ENCODE data around the gene STAMBPL1.
"Not testable (repeated sequence)": the region's sequence is repeated elsewhere in the genome, so short reads cannot be mapped to it uniquely, and the experiment has no call there.

STAMBPL1 gene

DNA sequence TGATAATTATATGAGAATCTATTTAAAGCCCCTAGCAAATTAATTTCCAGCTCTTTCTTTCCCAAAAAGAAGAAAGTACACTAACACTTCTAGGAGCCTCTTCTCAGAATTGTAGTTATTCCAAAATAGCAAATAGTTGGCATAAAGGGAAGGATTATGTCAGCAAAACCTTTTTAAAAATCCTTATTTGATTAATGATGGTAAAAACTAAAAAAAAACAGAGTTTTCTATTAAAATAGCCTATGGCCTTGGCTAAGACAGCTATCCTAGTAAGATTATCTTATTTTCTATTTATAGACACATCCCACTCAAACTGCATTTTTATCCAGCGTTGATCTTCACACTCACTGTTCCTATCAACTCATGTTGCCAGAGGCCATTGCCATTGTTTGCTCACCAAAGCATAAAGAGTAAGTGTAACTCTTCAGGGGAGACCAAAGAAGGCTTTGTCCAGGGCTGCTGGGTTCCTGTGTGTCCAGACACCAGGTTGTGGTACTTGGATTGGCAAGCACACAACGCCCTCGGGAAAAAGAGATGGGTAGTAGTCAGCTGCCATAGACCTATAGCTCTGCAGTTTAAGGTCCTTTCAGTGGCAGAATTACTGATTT, 41.0 kb downstream of the STAMBPL1 start:
- DNase-seq (ENCODE audit: low read depth), result no peak

DNA sequence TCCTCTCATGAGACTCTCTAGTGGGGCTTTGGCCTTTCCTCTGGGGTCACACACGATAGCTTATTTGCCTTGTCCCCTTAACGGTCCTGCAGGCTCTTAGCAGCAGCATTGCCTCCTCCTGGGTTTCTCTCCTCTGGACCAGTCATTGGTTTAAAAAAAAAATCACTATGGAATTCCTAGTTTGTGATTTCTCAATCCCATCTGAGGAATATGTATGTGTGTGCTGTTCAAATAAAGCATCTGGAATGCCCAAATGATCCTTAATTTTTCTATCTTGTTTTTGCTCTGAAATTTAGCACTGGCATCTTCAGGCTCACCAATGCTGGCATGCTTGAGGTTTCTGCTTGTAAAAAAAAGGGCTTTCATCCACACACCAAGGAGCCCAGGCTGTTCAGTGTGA, 42.0 kb downstream of the STAMBPL1 start:
- DNase-seq (ENCODE audit: low read depth), result no peak

DNA sequence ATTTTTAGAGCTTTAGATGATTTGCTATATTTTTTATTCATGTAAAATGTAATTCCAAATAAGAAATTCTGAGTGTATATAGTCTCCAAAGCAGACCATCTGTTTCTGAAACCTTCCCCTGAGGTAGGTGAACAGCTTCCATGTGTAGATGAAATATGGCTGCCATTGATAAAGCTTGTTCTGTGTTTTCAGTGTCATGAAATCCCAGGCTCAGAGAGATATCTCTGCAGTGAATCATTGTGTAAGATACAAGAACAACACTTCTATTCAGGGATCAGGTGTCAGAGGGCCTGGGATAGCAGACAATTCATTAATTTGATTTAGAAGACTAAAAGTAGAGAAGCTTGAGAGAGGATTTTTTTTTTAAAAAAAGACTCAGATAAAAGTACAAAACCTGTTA, 43.5 kb downstream of the STAMBPL1 start:
- no peak for DNase-seq (ENCODE audit: low read depth)

DNA sequence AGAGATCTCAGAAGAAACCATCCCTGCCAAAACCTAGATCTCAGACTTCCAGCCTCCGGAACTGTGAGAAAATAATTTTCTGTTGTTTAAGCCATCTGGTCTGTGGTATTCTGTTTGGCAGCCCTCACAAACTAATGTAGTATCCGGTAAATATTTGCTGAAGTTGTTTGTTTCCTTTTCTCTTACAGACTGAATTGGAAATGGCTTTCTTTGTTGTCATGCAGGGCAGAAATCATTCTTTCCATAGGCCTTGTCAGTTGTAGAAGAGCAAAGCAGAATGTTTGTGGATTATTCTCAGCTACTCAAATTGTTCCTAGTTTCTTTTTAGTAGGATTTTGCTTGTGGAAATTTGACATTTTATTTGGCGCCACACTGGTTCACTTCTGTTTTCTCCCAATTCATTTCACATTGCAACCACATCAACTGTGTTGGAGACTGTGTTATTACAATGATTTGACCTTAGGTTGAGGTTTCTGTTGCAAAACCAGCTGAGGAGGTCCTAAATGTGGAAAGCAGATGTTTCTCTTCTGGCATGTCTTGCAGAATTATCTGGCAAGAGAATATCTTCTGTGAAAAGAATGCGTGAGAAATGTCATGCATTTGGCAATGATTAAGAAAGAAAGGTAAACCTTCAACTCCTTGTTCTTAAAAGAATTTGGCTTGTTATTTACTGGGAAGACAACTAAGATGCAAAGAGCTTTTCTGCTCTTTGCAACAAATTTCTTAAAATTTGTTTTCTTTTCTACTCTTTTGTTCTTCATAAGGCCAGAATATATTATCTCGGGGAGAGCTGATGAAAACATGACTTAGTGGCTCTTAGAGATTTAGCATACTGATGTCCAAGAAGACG, 46.7 kb downstream of the STAMBPL1 start:
- DNase-seq (ENCODE audit: low read depth), result no peak

DNA sequence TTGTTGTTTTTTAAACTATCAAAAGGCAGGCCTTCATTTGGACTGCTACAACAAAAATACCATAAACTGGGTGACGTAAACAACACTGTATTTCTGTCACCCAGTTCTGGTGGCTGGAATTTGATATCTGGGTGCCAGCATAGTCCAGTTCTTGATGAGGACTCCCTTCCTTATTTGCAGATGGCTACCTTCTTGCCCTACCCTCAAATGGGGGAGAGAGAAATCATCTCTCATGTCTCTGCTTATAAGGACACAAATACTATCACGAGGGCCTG, 47.3 kb downstream of the STAMBPL1 start:
- DNase-seq (ENCODE audit: low read depth), result no peak

DNA sequence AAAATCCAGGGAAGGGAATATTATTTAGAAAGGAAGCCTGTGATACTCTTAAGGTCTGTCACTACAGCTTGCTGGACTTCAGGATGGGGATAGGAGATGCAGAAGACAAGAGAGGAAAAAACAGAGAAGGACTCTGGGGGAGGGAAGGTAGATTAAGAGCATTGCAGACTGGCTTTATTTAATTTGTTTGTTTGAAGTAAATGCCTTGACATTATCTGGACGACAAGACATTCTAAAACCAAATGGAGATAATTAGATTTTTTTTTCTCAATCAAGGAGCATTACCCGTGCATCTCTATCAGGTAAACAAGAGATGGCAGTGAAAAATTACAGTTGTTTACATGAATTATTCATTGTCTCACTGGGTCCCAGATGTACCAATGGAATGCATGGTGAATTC, 48.2 kb downstream of the STAMBPL1 start:
- DNase-seq (ENCODE audit: low read depth), result no peak

DNA sequence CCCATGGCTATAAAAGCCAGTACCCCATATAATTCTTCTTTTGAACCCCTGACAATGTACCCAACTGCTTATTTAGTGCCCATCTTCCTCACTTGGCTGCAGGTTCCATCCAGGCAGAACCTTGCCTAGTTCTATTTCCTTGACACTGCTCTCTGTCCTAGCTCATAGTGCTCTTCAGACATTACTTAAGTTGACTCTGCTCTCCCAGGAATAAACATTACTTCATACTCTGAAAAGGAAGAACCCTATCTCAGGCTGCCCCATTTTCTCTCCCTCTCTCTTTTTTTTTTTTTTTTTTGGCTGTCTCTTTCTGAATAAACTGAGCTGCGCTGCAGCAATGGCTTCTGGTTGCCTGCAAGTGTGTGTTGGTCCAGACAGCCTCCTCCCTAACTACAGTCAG, 51.5 kb downstream of the STAMBPL1 start:
- DNase-seq (ENCODE audit: low read depth), result no peak

DNA sequence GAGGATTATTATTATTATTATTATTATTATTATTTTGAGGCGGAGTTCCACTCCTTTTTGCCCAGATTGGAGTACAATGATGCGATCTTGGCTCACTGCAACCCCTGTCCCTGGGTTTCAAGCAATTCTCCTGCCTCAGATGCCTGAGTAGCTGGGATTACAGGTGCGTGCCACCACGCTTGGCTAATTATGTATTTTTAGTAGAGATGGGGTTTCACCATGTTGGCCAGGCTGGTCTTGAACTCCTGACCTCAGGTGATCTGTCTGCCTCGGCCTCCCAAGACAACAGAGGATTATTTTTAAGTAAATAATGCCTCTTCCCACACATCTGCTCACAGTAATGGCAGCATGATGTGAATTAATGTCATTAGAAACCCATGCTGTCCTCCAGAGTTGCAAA, 52.0 kb downstream of the STAMBPL1 start:
- DNase-seq (ENCODE audit: low read depth), result not testable (repeated sequence)

DNA sequence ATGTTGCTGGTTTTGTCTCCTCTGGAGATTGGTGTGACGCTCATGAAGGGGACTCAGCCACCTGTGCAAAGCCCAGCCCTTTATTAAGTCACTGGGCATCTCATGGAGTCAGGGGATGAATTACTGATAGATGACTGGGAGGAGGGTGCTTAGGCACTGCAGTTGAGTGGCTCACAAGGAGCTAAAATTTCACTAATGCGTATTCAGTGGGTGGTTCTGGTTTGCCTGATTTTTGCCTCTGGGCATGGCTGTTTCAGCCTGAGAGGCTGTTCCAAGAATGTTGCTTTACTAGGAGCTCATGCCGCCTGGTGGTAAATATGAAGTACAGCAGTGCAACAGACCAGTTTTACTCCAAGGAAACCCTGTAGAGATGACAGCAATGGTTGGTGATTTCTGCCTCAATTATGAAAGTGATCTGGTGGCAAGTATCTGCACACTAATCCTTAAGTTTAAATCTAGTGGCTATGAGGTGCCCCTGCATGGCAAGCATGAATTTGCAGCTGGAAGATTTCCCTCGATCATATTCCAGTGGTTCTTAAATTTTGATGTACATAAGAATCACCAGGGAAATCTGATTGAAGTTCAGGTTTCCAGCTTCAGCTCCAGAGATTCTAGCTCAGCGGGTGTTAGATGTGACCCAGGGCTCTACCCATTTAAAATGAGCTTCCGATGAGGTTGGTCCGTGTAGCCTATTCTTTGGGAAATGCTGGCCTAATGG, 52.7 kb downstream of the STAMBPL1 start:
- DNase-seq (ENCODE audit: low read depth), result no peak

DNA sequence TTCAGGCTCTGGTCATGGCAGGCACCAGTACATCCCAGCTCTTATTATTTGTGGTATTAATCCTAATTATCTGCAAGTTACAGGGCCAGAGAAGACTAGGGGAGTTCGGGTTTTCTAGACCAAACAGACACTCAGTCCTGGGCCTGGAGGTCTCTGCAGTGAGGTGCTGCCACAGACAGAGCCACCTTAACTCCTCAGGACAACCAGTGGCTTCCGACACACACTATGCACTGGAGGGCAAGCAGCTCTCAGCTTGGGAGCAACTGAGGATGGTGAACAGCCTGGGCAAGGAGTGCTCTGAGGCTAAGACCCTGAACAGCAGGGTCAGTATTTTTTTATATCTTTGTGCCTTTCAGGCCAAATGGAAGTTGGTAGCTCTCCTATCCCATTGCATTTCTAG, 53.5 kb downstream of the STAMBPL1 start:
- DNase-seq (ENCODE audit: low read depth), result no peak

DNA sequence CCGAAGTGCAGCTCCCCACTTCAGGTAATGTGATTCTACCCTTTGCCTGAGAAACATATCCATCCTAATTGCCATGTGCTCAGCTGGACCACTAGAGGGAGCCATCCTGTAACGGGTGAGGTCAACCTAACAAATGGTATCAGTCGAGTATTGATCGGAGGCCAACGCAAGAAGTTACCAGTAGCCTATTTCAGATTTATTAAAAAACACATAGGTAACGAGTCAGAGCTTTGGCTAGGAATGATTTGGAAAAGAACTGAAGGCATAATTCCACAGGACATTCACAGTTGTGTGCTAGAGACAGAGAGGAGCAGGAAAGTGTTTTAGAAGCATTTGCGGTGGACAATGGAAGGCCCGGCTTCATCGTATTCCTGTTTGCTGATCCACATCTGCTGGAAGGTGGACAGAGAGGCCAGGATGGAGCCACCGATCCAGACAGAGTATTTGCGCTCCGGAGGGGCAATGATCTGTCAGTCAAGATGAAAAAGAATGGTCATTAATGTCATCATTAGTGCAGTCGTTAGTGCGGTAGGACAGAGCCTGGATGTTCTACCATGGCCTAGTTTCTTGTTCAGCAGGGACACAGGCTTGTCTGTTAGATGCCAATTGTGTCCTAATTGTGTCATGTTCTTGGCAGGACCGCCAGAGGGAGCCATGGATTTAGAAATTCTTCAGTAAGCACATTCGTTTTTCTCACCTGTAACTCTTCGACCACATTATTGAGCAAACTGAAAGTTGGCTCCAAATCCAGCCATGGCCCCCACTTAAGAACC, 55.0 kb downstream of the STAMBPL1 start:
- peak; percentile 50 for DNase-seq (ENCODE audit: low read depth)

DNA sequence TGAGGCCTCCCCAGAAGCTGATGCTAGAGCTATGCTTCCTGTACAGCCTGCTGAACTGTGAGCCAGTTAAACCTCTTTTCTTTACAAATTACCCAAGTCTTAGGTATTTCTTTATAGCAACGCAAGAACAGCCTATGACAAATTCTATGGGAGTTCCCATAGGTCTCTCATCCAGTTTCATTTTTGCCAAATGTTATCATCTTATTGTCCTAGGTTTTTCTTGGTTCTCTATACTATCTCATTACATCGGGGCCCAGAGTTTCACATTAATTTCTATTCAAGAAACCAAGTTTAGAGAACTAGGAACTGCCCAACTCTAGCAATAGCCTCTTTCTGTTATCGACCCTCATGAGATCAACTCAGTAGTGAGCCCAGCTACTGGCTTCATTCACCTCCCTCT, 56.6 kb downstream of the STAMBPL1 start:
- DNase-seq (ENCODE audit: low read depth), result no peak

DNA sequence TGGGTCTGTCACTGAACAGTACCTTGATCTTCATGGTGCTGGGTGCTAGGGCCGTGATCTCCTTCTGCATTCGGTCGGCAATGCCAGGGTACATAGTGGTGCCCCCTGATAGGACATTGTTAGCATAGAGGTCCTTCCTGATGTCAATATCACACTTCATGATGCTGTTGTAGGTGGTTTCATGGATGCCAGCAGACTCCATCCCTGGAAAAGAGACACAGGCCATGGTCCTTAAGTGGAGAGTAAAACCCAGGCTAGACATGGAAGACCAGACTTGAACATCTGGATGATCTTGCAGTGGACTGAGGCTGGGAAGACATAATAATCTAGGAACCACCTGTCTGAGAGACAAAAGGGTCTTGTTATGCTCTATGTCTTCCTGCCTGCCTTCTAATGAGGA, 58.0 kb downstream of the STAMBPL1 start:
- no peak for DNase-seq (ENCODE audit: low read depth)

DNA sequence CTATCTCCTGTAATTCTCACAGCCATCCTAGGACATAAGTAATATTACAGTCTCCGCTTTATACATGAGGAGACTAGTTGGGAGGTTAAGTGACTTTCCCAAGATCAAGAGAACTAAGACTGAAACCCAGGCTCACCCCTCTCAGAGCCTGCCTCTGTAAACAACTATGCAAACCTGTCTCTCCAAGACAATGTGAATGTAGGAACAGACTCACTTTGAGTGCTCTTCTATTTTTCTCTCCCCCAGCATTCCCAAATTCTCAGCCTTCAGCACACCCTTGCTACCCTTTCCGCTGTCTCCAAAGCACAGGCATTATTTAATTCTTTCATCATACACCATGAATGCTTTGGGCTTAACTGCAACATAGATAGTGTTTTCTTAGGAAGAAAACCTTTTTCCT, 58.9 kb downstream of the STAMBPL1 start:
- DNase-seq (ENCODE audit: low read depth), result no peak

DNA sequence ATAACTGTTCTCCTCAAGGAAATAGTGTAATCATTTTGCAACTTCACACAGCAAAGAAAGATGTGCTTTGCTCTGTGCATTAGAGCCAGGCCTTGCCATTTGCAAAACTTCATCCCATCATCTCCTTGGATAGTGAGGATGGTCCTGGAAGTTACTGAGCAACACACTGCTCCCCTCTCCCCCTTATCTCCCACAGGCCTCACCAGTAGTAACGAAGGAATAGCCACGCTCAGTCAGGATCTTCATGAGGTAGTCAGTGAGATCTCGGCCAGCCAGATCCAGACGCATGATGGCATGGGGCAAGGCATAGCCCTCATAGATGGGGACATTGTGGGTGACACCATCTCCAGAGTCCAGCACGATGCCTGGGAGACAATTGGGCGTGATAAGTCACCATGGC, 61.0 kb downstream of the STAMBPL1 start:
- no peak for DNase-seq (ENCODE audit: low read depth)

DNA sequence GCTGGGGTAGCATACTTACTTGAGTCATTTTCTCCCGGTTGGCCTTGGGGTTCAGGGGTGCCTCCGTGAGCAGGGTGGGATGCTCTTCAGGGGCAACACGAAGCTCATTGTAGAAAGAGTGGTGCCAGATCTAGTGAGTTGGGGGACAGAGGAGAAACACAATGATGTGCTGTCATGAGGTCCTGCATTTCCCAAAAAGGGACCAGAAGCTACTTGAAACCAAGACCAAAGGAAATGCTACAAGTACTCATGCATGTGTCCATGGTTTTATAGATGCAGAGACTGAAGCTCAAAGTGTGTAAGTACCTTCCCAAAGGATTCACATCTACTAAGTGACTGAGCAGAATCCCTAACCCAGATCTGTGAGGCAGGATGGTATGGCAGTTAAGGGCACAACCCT, 63.7 kb downstream of the STAMBPL1 start:
- DNase-seq (ENCODE audit: low read depth), result no peak

DNA sequence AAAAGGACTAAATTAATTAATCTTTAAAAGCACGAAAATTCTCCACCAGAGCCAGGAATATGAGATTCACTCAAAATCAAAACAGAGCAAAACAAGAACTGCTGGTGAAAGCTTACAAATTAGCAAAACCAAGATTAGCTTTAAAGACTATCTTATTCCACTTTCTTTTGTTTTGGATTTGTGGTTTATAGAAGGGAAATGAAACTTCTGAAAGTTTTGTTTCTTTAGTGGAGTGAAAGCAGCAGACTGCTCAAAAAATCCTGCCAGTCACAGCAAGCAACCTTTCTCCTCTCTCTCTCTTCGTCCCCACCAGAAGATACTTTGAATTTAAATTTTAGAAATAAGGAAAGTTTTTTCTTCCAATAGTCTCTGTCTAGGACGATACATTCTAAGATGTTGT, 64.8 kb downstream of the STAMBPL1 start:
- no peak for DNase-seq (ENCODE audit: low read depth)

DNA sequence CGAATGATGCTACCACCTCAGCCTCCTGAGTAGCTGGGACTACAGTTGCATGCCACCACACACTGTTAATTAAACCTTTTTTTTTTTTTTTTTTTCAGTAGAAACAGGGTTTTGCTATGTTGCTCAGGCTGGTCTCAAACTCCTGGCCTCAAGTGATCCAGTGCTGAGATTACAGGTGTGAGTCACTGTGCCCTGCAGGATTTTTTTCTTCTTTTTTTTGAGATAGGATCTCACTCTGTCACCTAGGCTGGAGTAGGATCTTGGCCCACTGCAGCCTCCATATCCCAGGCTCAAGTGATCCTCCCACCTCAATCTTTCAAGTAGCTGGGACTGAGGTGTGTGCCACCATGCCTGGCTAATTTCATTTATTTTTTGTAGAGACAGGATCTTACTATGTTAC, 66.2 kb downstream of the STAMBPL1 start:
- DNase-seq (ENCODE audit: low read depth), result no peak

DNA sequence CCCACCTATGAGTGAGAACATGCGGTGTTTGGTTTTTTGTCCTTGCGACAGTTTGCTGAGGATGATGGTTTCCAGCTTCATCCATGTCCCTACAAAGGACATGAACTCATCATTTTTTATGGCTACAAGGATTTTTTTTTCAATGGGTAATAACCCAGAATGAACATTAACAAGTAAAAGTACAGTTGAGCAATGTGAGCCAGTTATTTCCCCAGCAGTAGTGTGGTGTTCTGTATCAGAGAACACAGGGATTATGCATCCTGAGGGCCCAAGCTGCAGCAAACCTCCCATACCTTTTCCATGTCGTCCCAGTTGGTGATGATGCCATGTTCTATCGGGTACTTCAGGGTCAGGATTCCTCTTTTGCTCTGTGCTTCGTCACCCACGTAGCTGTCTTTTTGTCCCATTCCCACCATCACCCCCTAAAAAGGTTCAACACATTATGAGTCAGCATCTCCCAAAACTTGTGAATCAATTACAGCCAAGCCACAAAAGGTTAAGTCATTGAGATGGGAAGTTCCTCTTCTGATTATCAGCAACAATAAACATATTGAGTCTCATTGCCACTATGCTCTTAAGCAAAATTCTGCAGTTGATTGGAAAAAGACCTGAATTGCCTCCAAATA, 67.0 kb downstream of the STAMBPL1 start:
- no peak for DNase-seq (ENCODE audit: low read depth)

DNA sequence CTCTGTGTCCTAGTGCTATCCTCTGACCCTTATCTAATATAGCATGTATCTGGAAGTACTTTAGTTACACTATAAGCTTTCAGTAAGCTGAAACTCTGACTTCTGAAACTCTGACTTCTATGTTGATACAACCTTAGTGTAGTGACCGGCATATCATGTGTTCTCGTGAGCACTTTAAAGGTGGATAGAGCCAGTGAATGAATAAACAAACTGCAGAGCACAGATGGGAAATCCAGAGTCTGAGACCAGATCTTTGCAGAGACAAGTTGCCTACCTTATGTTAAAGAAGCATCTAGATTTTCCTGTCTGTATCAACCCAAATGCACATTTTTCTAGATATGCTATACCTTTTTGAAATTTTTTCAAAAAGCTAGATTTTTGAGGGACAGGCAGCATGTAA, 69.0 kb downstream of the STAMBPL1 start:
- DNase-seq (ENCODE audit: low read depth), result no peak

DNA sequence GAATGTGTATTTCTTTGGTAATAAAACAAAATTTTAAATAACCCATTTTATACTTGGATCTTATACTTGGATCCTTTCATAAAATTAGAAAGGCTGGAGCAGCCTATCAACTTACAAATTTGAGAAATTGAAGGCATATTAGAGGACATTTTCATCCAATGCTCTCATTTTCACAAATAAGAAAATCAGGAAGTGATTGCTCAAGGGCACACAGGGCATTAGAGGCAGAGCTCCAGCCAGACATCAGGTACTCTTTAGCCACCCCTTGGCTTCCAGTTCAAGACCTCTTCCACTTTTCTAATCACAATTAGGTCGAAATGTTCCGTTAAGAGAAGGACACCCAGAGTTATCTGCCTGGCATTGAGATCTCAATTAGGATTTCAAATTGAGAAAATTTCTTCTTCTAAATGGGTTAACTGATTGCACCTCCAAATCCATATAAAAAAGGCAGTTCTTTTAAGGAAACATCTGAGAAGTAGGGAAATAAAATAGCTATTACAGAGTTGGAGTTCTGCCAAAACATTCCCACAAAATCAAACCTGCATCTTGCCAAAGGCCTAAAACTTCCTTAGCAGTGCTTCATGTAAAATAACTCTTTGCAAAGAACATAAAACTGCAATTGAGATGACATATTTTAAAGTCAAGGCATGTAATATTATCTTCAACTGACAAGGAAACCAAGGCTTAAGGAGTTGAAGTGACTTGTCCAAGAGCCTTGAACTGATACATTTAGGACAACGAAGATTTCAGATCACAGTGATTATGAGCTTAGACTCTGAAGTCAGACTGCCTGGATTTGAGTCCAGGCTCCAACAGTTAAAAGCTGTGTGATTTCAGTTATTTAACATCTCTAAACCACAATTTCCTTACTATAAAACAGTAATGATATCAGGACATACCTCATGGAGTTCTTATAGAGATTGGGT, 70.1 kb downstream of the STAMBPL1 start:
- DNase-seq (ENCODE audit: low read depth), result no peak

All from activated T-cell treated with anti-CD3 and anti-CD28 coated beads for 1 hour (primary cell).